ENCODE results near the gene AP1B1. TPM values are rescaled to one million over a fixed set of nuclear protein-coding genes. Genes with fewer than 3 reads are reported as not detected.
A peak's percentile ranks its signal among the peaks of the same experiment; 100 is the strongest.

Gene AP1B1
- total and polyA plus RNA-seq, 2 experiments from 2014 or later = 46.6 to 50.1 TPM

DNA sequence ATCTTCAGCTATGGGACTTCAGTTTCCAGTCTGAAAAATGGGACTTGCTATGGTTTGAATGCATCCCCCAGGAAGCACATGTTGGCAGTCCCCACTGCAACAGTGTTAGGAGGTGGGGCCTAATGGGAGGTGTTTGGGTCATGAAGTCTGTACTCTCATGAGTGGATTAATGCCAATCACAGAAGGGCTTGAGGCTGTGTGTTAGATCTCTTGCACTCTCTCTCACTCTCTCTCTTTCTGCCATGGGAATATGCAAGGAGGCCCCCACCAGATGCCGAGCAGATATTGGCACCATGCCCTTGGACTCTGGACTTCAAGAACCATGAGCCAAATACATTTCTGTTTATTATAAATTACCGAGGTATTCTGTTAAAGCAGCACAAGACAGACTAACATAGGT, 7.8 kb upstream of the AP1B1 start:
- Histone ChIP-seq H3K79me2 (no peaks in the 10 kb centered on the region), H2AFZ (no peak overlapping the region), H3K9me2 (replicated peaks; ENCODE audit: insufficient read depth) (no peaks in the 10 kb centered on the region), H3K4me2 (no peak overlapping the region), H3K9me3 (ENCODE audit: low read depth) (no peaks in the 10 kb centered on the region), H3K4me3 (no peak overlapping the region), H4K20me1 (ENCODE audit: insufficient read depth, poor library complexity, severe bottlenecking) (no peaks in the 10 kb centered on the region), H3K27me3 (no peaks in the 10 kb centered on the region), H3K36me3 (replicated peaks; ENCODE audit: insufficient read depth, low read depth) (no peaks in the 10 kb centered on the region), H3K4me1 (ENCODE audit: insufficient read depth) (peaks cover 7% of the 10 kb centered on the region), H3K27ac (no peak overlapping the region)
- no peak for DNase-seq (ENCODE audit: low spot score)
- TF ChIP-seq EZH2phosphoT487 (IDR thresholded peaks at IDR 0.05; ENCODE audit: low read depth, severe bottlenecking, unreplicated experiment) (no peak), EZH2 (IDR thresholded peaks at IDR 0.05; ENCODE audit: borderline replicate concordance) (no peak)
- TF ChIP-seq, protein P1, sequence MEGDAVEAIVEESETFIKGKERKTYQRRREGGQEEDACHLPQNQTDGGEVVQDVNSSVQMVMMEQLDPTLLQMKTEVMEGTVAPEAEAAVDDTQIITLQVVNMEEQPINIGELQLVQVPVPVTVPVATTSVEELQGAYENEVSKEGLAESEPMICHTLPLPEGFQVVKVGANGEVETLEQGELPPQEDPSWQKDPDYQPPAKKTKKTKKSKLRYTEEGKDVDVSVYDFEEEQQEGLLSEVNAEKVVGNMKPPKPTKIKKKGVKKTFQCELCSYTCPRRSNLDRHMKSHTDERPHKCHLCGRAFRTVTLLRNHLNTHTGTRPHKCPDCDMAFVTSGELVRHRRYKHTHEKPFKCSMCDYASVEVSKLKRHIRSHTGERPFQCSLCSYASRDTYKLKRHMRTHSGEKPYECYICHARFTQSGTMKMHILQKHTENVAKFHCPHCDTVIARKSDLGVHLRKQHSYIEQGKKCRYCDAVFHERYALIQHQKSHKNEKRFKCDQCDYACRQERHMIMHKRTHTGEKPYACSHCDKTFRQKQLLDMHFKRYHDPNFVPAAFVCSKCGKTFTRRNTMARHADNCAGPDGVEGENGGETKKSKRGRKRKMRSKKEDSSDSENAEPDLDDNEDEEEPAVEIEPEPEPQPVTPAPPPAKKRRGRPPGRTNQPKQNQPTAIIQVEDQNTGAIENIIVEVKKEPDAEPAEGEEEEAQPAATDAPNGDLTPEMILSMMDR (IDR thresholded peaks at IDR 0.05; ENCODE audit: poor library complexity) = no peak
- 55% methylated on average over 2 of the region's 2 CpGs for WGBS (ENCODE audit: low lambda C conversion rate, missing lambda C conversion rate)

DNA sequence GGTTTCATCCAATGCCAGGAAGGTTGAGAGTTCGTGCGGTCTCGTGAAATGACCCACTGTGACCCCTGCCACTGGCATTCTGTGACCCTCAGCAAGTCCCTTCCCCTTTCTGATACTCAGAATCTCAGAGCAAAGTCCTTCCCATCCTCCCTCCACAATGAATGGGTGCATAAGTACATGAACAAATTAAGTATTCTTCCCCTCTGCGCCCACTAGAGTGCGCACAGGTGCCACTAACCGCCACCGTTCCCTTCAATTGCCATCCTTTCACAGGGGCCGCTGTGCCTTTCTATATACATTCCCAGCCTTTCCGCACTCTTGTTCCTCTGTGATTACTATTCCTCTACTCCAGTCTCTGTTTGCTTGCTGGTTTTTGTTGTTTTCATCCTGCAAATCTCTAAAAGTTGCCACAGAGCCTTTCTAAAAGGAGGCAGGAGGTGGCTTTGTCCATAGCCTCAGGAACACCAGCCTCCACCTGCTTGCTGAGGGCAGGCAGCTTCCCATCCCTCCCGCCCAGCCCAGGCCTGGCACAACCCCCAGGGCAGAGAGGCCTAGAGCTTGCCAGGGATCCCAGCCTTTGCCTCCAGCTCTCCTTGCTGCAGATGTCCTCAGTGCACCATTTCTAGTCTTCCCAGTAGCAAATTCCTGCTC, 6.7 kb upstream of the AP1B1 start:
- no peak overlapping the region for H3K27ac ChIP-seq
- no peaks in the 10 kb centered on the region for H3K9me3 ChIP-seq (ENCODE audit: low read depth)
- H3K36me3 ChIP-seq (replicated peaks; ENCODE audit: insufficient read depth, low read depth) = no peaks in the 10 kb centered on the region
- H3K9me2 ChIP-seq (replicated peaks; ENCODE audit: insufficient read depth) = no peaks in the 10 kb centered on the region
- H3K79me2 ChIP-seq = no peaks in the 10 kb centered on the region
- WGBS (ENCODE audit: low lambda C conversion rate, missing lambda C conversion rate) = 12% methylated on average over 10 of the region's 10 CpGs
- no peak for TF ChIP-seq EZH2phosphoT487 (IDR thresholded peaks at IDR 0.05; ENCODE audit: low read depth, severe bottlenecking, unreplicated experiment)
- no peak for TF ChIP-seq EZH2 (IDR thresholded peaks at IDR 0.05; ENCODE audit: borderline replicate concordance)
- TF ChIP-seq, protein P1 (IDR thresholded peaks at IDR 0.05; ENCODE audit: poor library complexity) = peak; percentile 88
- no peak overlapping the region for H3K4me2 ChIP-seq
- H3K4me3 ChIP-seq = no peak overlapping the region
- DNase-seq (ENCODE audit: low spot score) = peak; percentile 89
- H4K20me1 ChIP-seq (ENCODE audit: insufficient read depth, poor library complexity, severe bottlenecking) = no peaks in the 10 kb centered on the region
- H2AFZ ChIP-seq = no peak overlapping the region
- H3K4me1 ChIP-seq (ENCODE audit: insufficient read depth) = peaks cover 7% of the 10 kb centered on the region
- H3K27me3 ChIP-seq = no peaks in the 10 kb centered on the region

DNA sequence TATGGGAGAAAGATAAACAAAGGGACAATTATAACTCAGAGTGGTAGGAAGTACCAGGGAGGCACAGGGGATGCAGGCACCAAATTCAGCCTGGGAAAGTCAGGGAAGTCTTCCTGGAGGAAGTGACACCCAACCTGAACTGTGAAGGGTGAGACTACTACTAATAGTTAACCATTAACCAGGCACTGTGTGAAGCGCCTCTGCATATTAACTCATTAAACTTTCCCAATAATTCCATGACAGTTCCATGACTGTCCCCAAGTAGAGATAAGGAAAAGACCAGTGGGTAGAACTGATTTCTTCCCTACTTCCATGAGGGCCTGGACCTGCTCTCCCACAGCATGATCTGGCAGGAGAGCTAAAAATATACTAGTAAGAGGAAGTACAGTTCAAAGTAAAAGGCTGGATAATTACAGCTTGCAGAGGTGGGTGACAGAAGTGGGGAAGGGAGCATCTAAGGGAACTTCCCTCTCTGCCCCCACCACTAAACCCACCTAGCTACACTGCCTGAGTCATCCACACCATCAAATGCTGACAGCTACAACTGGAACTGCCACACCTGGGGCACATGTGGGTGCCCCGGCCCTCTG, 4.7 kb upstream of the AP1B1 start:
- no peak overlapping the region for H2AFZ ChIP-seq
- no peaks in the 10 kb centered on the region for H4K20me1 ChIP-seq (ENCODE audit: insufficient read depth, poor library complexity, severe bottlenecking)
- H3K9me2 ChIP-seq (replicated peaks; ENCODE audit: insufficient read depth) = no peaks in the 10 kb centered on the region
- no peak overlapping the region for H3K4me2 ChIP-seq
- TF ChIP-seq EZH2 (IDR thresholded peaks at IDR 0.05; ENCODE audit: borderline replicate concordance) (no peak), EZH2phosphoT487 (IDR thresholded peaks at IDR 0.05; ENCODE audit: low read depth, severe bottlenecking, unreplicated experiment) (no peak)
- TF ChIP-seq, protein P1 (IDR thresholded peaks at IDR 0.05; ENCODE audit: poor library complexity) = no peak
- H3K4me3 ChIP-seq = no peak overlapping the region
- H3K4me1 ChIP-seq (ENCODE audit: insufficient read depth) = peaks cover 13% of the 10 kb centered on the region
- no peaks in the 10 kb centered on the region for H3K79me2 ChIP-seq
- 74% methylated on average over 2 of the region's 2 CpGs for WGBS (ENCODE audit: low lambda C conversion rate, missing lambda C conversion rate)
- H3K27ac ChIP-seq = peak overlapping the region; percentile 65
- no peaks in the 10 kb centered on the region for H3K9me3 ChIP-seq (ENCODE audit: low read depth)
- no peaks in the 10 kb centered on the region for H3K27me3 ChIP-seq
- no peaks in the 10 kb centered on the region for H3K36me3 ChIP-seq (replicated peaks; ENCODE audit: insufficient read depth, low read depth)
- peak; percentile 48 for DNase-seq (ENCODE audit: low spot score)
